ENCODE results near the gene KLK7. TPM values are rescaled to one million over a fixed set of nuclear protein-coding genes. Genes with fewer than 3 reads are reported as not detected.
"Not testable (repeated sequence)": the region's sequence is repeated elsewhere in the genome, so short reads cannot be mapped to it uniquely, and the experiment has no call there.

KLK7 gene
- total RNA-seq, 1 experiment from 2014 or later: not detected

- in situ Hi-C loops (cut with HindIII; ENCODE audit: low sequenced_read_pairs): no loop called here
These were observed 1.5 kb downstream of the KLK7 start for GRCh38 chr19:50982186-50982585.

GRCh38 chr19:50981587-50982146 lies 2.0 kb downstream of the KLK7 start:
- DNase-seq (ENCODE audit: low spot score): no peak
- in situ Hi-C loops (cut with HindIII; ENCODE audit: low sequenced_read_pairs): no loop called here

More at GRCh38 chr19:50982186-50982585, 1.5 kb downstream of the KLK7 start:
- no peak for DNase-seq (ENCODE audit: low spot score)

- no peak for DNase-seq (ENCODE audit: low spot score)
- in situ Hi-C loops (cut with HindIII; ENCODE audit: low sequenced_read_pairs): no loop called here
These were observed 3.5 kb downstream of the KLK7 start for GRCh38 chr19:50980208-50980607.

GRCh38 chr19:50979758-50980157 lies 4.0 kb downstream of the KLK7 start:
- DNase-seq (ENCODE audit: low spot score): no peak
- in situ Hi-C loops (cut with HindIII; ENCODE audit: low sequenced_read_pairs): no loop called here

GRCh38 chr19:50978772-50979390 lies 4.8 kb downstream of the KLK7 start:
- in situ Hi-C loops (cut with HindIII; ENCODE audit: low sequenced_read_pairs): no loop called here
- DNase-seq (ENCODE audit: low spot score): no peak

- in situ Hi-C loops (cut with HindIII; ENCODE audit: low sequenced_read_pairs): no loop called here
- DNase-seq (ENCODE audit: low spot score): no peak
These were observed 6.1 kb downstream of the KLK7 start for GRCh38 chr19:50977626-50978025.

GRCh38 chr19:50975766-50976165 lies 8.0 kb downstream of the KLK7 start:
- no peak for DNase-seq (ENCODE audit: low spot score)
- in situ Hi-C loops (cut with HindIII; ENCODE audit: low sequenced_read_pairs): no loop called here

GRCh38 chr19:50974702-50975556 lies 8.8 kb downstream of the KLK7 start:
- in situ Hi-C loops (cut with HindIII; ENCODE audit: low sequenced_read_pairs): no loop called here

GRCh38 chr19:50972795-50973376 lies 10.8 kb downstream of the KLK7 start:
- in situ Hi-C loops (cut with HindIII; ENCODE audit: low sequenced_read_pairs): no loop called here
- DNase-seq (ENCODE audit: low spot score): no peak

More at GRCh38 chr19:50974702-50975556, 8.8 kb downstream of the KLK7 start:
- DNase-seq (ENCODE audit: low spot score): no peak

GRCh38 chr19:50969810-50970209 lies 13.9 kb downstream of the KLK7 start:
- in situ Hi-C loops (cut with HindIII; ENCODE audit: low sequenced_read_pairs); DNase-seq (ENCODE audit: low spot score): not testable (repeated sequence)

- DNase-seq (ENCODE audit: low spot score): no peak
- in situ Hi-C loops (cut with HindIII; ENCODE audit: low sequenced_read_pairs): no loop called here
These were observed 14.3 kb downstream of the KLK7 start, which contains the start of gene KLK6 for GRCh38 chr19:50969413-50969760. Gene KLK6 (minus strand): TSS chr19:50969591. CDS start chr19:50968104, 1,487 bp downstream.

- in situ Hi-C loops (cut with HindIII; ENCODE audit: low sequenced_read_pairs): no loop called here
- DNase-seq (ENCODE audit: low spot score): no peak
These were observed 14.9 kb downstream of the KLK7 start for GRCh38 chr19:50968716-50969412.

- DNase-seq (ENCODE audit: low spot score): no peak
- in situ Hi-C loops (cut with HindIII; ENCODE audit: low sequenced_read_pairs): no loop called here
These were observed 15.6 kb downstream of the KLK7 start for GRCh38 chr19:50967929-50968715.

GRCh38 chr19:50964266-50964665 lies 19.5 kb downstream of the KLK7 start:
- in situ Hi-C loops (cut with HindIII; ENCODE audit: low sequenced_read_pairs): no loop called here

GRCh38 chr19:50963381-50963780 lies 20.3 kb downstream of the KLK7 start:
- no peak for DNase-seq (ENCODE audit: low spot score)
- in situ Hi-C loops (cut with HindIII; ENCODE audit: low sequenced_read_pairs): no loop called here

More at GRCh38 chr19:50964266-50964665, 19.5 kb downstream of the KLK7 start:
- DNase-seq (ENCODE audit: low spot score): no peak

GRCh38 chr19:50962245-50962644 lies 21.5 kb downstream of the KLK7 start:
- DNase-seq (ENCODE audit: low spot score): no peak
- in situ Hi-C loops (cut with HindIII; ENCODE audit: low sequenced_read_pairs): no loop called here

GRCh38 chr19:50959731-50960500 lies 23.8 kb downstream of the KLK7 start:
- in situ Hi-C loops (cut with HindIII; ENCODE audit: low sequenced_read_pairs): no loop called here
- DNase-seq (ENCODE audit: low spot score): no peak

- DNase-seq (ENCODE audit: low spot score): no peak
- in situ Hi-C loops (cut with HindIII; ENCODE audit: low sequenced_read_pairs): no loop called here
These were observed 26.1 kb downstream of the KLK7 start for GRCh38 chr19:50957587-50957986.
